Subcutaneous adipose tissue (tissue), 4 donors: ENCODE data around the gene TMEM117. TPM values are rescaled to one million over a fixed set of nuclear protein-coding genes. Genes with fewer than 3 reads are reported as not detected.

Experiments
- total RNA-seq, 4 donors: library from RNA; depleted of rRNA; stranded (reverse); fragments of >200 nt; gene quantifications; one replicate each; pipeline ENCODE4 v1.1.0, GENCODE V29; 2016
- TF ChIP-seq, protein P1 (sequence below): fragments of 450-650 bp; IDR thresholded peaks from one replicate; pipeline ENCODE4 v1.5.1; 2016; ENCODE audit warnings: low read depth, mild to moderate bottlenecking, control low read depth, antibody characterized with exemption, moderate library complexity

TMEM117 gene
- total RNA-seq, 4 donors from 2014 or later = 3.8 to 9.1 (median 7.6) TPM

DNA sequence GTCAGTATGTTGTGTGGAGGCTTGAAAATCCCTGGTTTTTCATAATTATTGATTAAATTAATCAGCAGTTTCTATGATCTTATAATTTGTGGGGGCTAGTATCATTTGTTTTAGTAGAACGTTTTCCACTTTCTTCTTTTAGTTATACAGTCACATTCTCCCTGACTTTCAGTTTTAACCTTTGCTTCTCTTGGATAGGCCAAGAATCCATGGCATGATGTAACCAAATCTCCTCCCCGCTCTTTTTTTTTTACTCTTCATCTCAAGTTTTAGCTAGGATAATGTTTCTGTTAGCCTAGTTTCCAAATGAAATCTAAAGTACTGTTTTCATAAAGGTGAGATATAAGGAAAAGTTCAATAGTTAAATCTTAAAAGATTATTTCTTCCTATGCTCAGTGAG, 106.5 kb downstream of the TMEM117 start:
- TF ChIP-seq, protein P1, sequence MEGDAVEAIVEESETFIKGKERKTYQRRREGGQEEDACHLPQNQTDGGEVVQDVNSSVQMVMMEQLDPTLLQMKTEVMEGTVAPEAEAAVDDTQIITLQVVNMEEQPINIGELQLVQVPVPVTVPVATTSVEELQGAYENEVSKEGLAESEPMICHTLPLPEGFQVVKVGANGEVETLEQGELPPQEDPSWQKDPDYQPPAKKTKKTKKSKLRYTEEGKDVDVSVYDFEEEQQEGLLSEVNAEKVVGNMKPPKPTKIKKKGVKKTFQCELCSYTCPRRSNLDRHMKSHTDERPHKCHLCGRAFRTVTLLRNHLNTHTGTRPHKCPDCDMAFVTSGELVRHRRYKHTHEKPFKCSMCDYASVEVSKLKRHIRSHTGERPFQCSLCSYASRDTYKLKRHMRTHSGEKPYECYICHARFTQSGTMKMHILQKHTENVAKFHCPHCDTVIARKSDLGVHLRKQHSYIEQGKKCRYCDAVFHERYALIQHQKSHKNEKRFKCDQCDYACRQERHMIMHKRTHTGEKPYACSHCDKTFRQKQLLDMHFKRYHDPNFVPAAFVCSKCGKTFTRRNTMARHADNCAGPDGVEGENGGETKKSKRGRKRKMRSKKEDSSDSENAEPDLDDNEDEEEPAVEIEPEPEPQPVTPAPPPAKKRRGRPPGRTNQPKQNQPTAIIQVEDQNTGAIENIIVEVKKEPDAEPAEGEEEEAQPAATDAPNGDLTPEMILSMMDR = no peak

DNA sequence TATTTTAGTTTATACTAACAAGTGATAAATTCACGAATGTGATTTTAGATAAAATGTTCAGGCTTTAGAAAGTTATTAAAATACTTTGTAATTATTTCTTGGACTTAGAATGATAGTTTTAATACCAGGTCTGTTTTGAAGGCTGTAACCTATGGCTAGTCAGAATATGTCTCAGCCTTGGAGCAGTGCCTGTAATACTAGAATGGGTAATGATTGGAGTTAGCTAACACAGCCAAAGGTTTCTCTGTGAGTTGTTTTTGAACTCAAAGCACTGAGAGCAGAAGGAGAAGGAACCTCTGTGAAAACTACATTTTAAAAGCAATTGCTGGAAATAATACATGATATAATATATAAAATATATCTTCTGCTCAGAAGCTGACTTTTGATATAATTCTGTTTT, 110.1 kb downstream of the TMEM117 start:
- TF ChIP-seq, protein P1 = no peak

DNA sequence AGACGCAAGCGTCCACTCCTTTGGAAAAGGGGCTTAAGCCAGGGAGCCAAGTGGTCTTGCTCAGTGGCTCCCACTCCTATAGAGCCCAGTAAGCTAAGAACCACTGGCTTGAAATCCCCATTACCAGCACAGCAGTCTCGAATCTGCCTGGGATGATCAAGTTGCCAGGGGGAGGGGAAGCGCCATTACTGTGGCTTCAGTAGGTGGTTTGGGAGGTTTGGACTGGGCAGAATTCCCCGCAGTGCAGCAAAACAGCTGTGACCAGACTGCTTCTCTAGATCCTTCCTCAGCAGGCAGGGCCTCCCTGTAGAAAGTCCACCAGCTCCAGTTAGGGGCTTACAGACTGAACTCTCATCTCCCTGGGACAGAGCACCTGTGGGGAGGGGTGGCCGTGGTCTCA, 115.4 kb downstream of the TMEM117 start:
- TF ChIP-seq, protein P1 = no peak

DNA sequence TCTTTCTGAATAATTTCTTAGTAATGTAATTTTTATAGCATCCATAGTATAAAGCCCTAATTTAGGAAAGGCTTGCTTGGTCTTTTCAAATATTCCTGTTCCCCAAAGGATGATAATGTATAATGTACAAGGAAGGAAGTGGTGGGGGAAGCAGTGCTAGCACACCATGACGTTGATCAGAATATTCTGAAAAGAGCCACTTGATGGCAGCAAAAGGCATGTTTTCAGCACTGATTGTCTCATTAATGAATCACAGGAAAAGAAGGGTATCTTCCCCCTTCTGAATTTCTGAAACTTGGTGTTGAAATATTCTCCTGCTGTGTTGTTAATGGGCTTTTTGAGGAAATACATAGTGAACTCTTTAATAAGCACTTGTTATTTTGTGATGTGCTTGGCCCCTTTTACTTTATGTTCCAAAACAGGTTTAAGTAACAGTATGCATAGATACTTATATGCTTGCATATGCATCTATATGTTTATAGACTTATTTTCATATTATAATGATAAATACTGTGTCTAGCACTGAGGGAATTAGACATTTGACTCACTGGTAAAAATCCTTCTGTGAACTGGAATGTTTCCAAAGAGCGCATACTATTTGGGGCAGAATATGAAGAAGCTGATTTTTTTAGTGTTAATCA, 122.0 kb downstream of the TMEM117 start:
- TF ChIP-seq, protein P1 = no peak

DNA sequence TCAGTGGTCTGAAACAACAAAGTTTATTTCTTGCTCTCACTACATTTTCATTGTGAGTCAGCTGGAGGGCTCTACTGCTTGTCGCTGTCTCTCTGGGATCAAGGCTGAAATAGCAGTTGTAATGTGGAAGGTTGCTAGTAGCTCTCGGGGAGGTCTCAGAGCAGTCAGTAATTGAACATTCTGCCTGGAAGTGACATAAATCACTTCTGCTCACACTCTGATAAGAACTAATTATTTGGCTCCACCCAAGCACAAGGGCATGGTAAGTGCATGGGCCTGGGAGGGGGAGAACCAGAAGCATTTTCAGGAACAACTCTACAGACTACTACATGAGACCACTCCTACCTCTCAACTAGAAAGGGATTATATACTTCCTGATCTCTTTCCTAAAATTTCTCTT, 128.2 kb downstream of the TMEM117 start:
- TF ChIP-seq, protein P1 = no peak

DNA sequence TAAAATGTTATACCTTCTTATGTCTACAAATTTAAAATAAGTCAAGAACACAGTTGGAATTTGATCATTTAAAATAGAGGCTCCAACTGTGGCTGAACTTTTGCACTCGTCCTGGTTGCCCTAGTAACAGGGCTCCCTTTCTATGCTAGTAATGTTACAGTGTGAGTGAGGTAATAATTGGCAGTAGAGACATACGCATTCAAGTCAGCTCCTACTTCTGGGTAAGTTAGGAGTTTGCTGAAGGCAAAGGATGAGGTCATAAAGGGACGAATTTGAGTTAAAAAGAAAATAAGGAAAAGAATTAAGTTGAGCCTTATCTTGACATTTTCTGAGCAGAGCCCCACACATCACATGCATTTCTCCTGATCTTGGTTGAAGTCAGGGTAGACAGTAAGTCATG, 129.1 kb downstream of the TMEM117 start:
- TF ChIP-seq, protein P1 = no peak

DNA sequence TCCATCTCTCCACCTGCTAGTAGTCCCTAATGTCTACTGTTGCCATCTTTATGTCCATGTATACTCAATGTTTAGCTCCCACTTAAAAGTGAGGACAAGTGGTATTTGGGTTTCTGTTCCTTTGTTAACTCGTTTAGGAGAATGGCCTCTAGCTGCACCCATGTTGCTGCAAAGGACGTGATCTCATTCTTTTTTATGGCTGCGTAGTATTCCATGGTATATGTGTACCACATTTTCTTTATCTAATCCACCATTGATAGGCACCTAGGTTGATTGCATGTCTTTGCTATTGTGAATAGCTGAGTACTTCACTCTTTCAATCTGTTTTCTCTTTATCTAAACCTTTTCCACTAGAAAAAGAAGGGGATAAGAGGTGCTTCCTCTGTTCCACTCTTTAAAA, 130.0 kb downstream of the TMEM117 start:
- TF ChIP-seq, protein P1 = no peak
